A549 (cell line): Measurements from ENCODE around the gene ZNF608.

Experiments
- JUN ChIP-seq, 2 experiments: fragments of >200 bp; sonication (Bioruptor Twin); formaldehyde crosslinking; IDR thresholded peaks; 2 replicates in 1 of 2; 3 replicates in 1 of 2; pipeline ENCODE4 v1.6.1; 2016 to 2017
- MAZ ChIP-seq: fragments of 150-350 bp; IDR thresholded peaks from 2 replicates; pipeline ENCODE4 v1.6.1; 2014; ENCODE audit warnings: antibody characterized with exemption, low read depth, low read length, borderline replicate concordance
- POLR2A ChIP-seq: IDR thresholded peaks from 2 replicates; pipeline ENCODE4 v1.6.1; 2012; ENCODE audit warnings: mild to moderate bottlenecking, low read length
- RAD21 ChIP-seq, 2 experiments: fragments of >200 bp in 1 of 2; sonication (Bioruptor Twin) in 1 of 2; formaldehyde crosslinking in 1 of 2; IDR thresholded peaks in 1 of 2; conservative IDR thresholded peaks in 1 of 2; 2 replicates in 1 of 2; 3 replicates in 1 of 2; pipeline ENCODE4 v1.6.1; 2012 to 2018; ENCODE audit warnings: inconsistent platforms in 1 of 2
- RFX5 ChIP-seq: fragments of 450-650 bp; IDR thresholded peaks from 2 replicates; pipeline ENCODE4 v1.7.1; 2014; ENCODE audit warnings: antibody characterized with exemption, mild to moderate bottlenecking, moderate library complexity
- TF ChIP-seq, protein P1 (sequence below): fragments of >200 bp; sonication (Bioruptor Twin); formaldehyde crosslinking; IDR thresholded peaks from 3 replicates; pipeline ENCODE4 v1.5.1; 2016

DNA sequence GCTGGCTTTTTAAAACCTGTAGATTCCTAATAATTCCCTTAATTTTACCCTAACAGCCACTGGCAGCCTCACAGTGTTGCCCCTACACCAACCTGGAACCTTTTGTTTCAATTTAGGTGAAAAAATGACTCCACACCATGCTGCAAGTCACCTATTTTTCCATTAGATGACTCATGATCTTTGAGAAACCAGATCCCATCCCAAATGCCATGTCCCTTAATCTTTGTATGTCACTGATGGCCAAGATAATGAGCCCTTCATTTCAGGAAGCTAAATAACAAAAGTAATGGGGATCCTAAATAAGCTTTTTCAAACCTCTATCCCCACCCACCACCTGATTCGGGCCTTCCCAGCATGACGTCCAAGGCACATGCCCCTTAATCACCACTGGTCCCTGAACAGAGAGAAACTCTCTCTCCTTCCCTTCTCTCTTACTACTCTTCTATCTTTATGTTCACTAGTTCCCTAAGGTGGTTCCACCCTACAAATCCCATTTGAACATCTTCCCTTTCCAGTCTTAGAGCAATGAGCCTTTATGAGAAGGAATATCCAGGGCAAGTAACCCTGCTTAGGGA lies 33.6 kb downstream of the ZNF608 start:
- TF ChIP-seq JUN (IDR thresholded peaks at IDR 0.05) (no peak), MAZ (no peak), POLR2A (no peak), RAD21 (conservative IDR thresholded peaks at IDR 0.05 in 1 of 2, IDR thresholded peaks at IDR 0.05 in 1 of 2) (no peak), RFX5 (no peak)
- TF ChIP-seq, protein P1, sequence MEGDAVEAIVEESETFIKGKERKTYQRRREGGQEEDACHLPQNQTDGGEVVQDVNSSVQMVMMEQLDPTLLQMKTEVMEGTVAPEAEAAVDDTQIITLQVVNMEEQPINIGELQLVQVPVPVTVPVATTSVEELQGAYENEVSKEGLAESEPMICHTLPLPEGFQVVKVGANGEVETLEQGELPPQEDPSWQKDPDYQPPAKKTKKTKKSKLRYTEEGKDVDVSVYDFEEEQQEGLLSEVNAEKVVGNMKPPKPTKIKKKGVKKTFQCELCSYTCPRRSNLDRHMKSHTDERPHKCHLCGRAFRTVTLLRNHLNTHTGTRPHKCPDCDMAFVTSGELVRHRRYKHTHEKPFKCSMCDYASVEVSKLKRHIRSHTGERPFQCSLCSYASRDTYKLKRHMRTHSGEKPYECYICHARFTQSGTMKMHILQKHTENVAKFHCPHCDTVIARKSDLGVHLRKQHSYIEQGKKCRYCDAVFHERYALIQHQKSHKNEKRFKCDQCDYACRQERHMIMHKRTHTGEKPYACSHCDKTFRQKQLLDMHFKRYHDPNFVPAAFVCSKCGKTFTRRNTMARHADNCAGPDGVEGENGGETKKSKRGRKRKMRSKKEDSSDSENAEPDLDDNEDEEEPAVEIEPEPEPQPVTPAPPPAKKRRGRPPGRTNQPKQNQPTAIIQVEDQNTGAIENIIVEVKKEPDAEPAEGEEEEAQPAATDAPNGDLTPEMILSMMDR: no peak
